ENCODE data around the gene NRF1. TPM values are rescaled to one million over a fixed set of nuclear protein-coding genes. Genes with fewer than 3 reads are reported as not detected.
"Not testable (repeated sequence)": the region's sequence is repeated elsewhere in the genome, so short reads cannot be mapped to it uniquely, and the experiment has no call there.

Gene NRF1
- total RNA-seq, 1 donor from 2014 or later = 18.1 TPM

GRCh38 chr7:129792721-129793120 is 181.2 kb downstream of the NRF1 start:
- no peak for DNase-seq (ENCODE audit: low spot score)
- H3K4me3 Mint-ChIP-seq (ENCODE audit: unreplicated experiment) = no peak overlapping the region
- no peak for TF ChIP-seq CTCF (IDR thresholded peaks at IDR 0.05; ENCODE audit: unreplicated experiment)
- H3K4me1 Mint-ChIP-seq (ENCODE audit: unreplicated experiment) = peaks cover under 1% of the 10 kb centered on the region
- peaks cover 3% of the 10 kb centered on the region for H3K36me3 Mint-ChIP-seq (ENCODE audit: low read depth, unreplicated experiment)
- no peak overlapping the region for H3K27ac Mint-ChIP-seq (ENCODE audit: unreplicated experiment)
- peaks cover 3% of the 10 kb centered on the region for H3K27me3 Mint-ChIP-seq (ENCODE audit: unreplicated experiment)
- no peaks in the 10 kb centered on the region for H3K9me3 Mint-ChIP-seq (ENCODE audit: unreplicated experiment)

GRCh38 chr7:129793506-129794310 is 182.2 kb downstream of the NRF1 start:
- Mint-ChIP-seq H3K9me3 (ENCODE audit: unreplicated experiment) (no peaks in the 10 kb centered on the region), H3K27me3 (ENCODE audit: unreplicated experiment) (peaks cover 5% of the 10 kb centered on the region)
- TF ChIP-seq CTCF (IDR thresholded peaks at IDR 0.05; ENCODE audit: unreplicated experiment) = no peak

DNA sequence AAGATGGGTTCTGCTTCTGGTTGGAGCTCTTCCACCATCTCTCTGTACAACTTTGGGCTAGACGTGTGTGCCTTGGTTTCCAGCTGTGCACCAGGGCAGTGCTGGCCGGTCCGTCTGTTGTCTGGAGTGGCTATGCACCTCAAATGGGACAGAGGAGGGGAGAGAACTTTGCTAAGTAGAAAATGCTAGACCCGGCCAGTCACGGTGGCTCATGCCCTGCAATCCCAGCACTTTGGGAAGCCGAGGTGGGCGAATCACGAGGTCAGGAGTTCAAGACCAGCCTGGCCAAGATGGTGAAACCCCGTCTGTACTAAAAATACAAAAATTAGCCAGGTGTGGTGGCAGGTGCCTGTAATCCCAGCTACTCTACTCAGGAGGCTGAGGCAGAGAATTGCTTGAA is 182.9 kb downstream of the NRF1 start:
- H3K27ac Mint-ChIP-seq (ENCODE audit: unreplicated experiment); DNase-seq (ENCODE audit: low spot score); H3K9me3 Mint-ChIP-seq (ENCODE audit: unreplicated experiment); H3K36me3 Mint-ChIP-seq (ENCODE audit: low read depth, unreplicated experiment); H3K27me3 Mint-ChIP-seq (ENCODE audit: unreplicated experiment); H3K4me1 Mint-ChIP-seq (ENCODE audit: unreplicated experiment); H3K4me3 Mint-ChIP-seq (ENCODE audit: unreplicated experiment): not testable (repeated sequence)

More at GRCh38 chr7:129793506-129794310, 182.2 kb downstream of the NRF1 start:
- H3K4me3 Mint-ChIP-seq (ENCODE audit: unreplicated experiment) = no peak overlapping the region
- peak overlapping the region; percentile 24 for H3K27ac Mint-ChIP-seq (ENCODE audit: unreplicated experiment)
- H3K4me1 Mint-ChIP-seq (ENCODE audit: unreplicated experiment) = no peaks in the 10 kb centered on the region
- H3K36me3 Mint-ChIP-seq (ENCODE audit: low read depth, unreplicated experiment) = peaks cover 6% of the 10 kb centered on the region
- no peak for DNase-seq (ENCODE audit: low spot score)

DNA sequence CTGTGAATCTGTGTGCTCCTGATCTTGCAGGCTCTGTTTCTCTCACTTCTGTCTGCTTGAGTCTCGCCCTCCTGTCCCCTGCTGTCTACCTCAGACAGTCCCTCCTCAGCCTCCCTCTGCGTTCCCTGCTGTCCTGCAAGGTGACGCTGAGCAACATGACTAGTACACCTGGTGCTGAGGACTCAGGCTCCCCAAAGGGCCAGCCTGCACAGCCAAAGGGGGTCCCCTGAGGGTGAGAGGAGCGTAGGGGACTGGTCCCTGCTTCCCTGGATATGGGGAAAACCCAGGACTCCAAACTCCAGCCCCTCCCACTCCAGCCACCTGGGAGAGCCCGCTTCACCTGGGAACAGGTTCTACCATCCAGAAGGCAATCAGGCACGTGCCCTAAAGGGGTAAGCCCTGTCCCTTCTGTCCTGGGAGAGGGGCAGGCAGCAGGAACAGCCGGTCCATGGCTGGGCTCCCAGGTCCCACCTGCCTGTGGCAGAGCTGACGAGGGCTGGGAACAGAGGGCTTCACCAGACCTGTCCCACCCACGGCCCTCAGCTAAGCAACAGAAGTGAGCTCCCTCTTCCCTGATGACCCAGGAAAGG is 184.8 kb downstream of the NRF1 start:
- H3K9me3 Mint-ChIP-seq (ENCODE audit: unreplicated experiment) = no peaks in the 10 kb centered on the region

DNA sequence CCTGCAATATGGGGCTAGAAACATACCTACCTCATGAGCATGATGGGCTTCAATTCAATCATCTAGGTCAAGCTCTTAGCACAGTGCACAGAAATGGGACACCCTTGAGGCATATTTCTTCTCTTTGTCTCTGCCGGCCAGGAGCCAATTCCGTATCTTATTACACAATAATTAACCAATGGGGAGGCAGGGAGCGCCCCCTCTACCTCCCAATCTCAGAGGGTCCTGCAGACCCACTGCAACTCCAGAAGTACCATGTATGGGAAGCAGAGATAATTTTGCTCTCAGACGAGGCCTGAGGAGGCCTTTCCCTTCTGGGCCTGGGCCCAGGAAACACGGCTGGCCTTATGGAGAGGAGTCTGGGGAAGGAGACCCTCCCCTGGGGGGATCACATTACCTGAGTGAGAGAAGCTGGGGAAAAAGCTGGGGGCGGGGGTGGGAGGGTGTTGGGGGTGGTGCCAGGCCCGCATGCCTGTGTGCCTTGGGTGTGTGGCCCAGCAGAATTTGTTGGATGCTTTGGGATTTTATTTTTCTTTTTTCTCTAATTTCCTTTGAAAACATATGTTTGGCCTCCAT is 185.8 kb downstream of the NRF1 start:
- H3K27me3 Mint-ChIP-seq (ENCODE audit: unreplicated experiment) = peaks cover 7% of the 10 kb centered on the region
- no peak for DNase-seq (ENCODE audit: low spot score)
- no peaks in the 10 kb centered on the region for H3K4me1 Mint-ChIP-seq (ENCODE audit: unreplicated experiment)
- H3K27ac Mint-ChIP-seq (ENCODE audit: unreplicated experiment) = no peak overlapping the region
- peaks cover 6% of the 10 kb centered on the region for H3K36me3 Mint-ChIP-seq (ENCODE audit: low read depth, unreplicated experiment)
- H3K4me3 Mint-ChIP-seq (ENCODE audit: unreplicated experiment) = no peak overlapping the region
- no peaks in the 10 kb centered on the region for H3K9me3 Mint-ChIP-seq (ENCODE audit: unreplicated experiment)
- TF ChIP-seq CTCF (IDR thresholded peaks at IDR 0.05; ENCODE audit: unreplicated experiment) = no peak

More for the DNA sequence above, 184.8 kb downstream of the NRF1 start:
- H3K27me3 Mint-ChIP-seq (ENCODE audit: unreplicated experiment) = peaks cover 8% of the 10 kb centered on the region
- H3K27ac Mint-ChIP-seq (ENCODE audit: unreplicated experiment) = no peak overlapping the region
- no peak for DNase-seq (ENCODE audit: low spot score)
- no peak overlapping the region for H3K4me3 Mint-ChIP-seq (ENCODE audit: unreplicated experiment)
- peaks cover 6% of the 10 kb centered on the region for H3K36me3 Mint-ChIP-seq (ENCODE audit: low read depth, unreplicated experiment)
- H3K4me1 Mint-ChIP-seq (ENCODE audit: unreplicated experiment) = no peaks in the 10 kb centered on the region
- TF ChIP-seq CTCF (IDR thresholded peaks at IDR 0.05; ENCODE audit: unreplicated experiment) = no peak
